ENCODE results near the gene TRMT11. TPM values are rescaled to one million over a fixed set of nuclear protein-coding genes. Genes with fewer than 3 reads are reported as not detected.

The TRMT11 gene
- total RNA-seq, 1 donor from 2014 or later: 25.4 TPM

DNA sequence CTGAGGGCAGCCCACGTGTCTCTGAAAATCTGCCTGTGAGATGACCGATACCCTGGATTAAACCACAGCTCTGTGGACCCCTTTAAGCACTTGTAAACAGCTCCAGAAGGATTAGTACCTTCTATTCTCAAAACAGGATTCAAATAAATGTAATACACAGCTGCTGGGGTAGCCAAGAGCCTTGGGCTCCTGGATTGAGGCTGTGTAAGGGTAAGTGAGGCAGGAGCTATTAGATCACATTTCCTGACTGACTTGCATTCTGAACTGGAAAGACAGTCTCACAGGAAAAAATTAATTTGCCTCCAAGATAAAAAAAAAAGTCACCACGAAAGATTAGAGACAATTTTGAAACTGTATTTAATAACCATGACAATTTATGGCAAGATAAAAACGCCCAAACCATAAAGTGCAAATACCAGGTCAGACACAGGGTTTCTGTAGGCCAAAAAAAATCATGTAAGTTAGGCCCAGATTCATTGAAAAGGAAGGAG, 78.0 kb downstream of the TRMT11 start:
- Mint-ChIP-seq H3K36me3 (ENCODE audit: low read depth) (peaks cover 4% of the 10 kb centered on the region), H3K27ac (no peak overlapping the region), H3K27me3 (ENCODE audit: low read depth) (no peaks in the 10 kb centered on the region), H3K9me3 (no peaks in the 10 kb centered on the region), H3K4me1 (ENCODE audit: low read depth) (no peaks in the 10 kb centered on the region), H3K4me3 (ENCODE audit: low read depth) (no peak overlapping the region)
- intact Hi-C loops (cut with micrococcal nuclease): no loop called here
- DNase-seq (ENCODE audit: low spot score): no peak

DNA sequence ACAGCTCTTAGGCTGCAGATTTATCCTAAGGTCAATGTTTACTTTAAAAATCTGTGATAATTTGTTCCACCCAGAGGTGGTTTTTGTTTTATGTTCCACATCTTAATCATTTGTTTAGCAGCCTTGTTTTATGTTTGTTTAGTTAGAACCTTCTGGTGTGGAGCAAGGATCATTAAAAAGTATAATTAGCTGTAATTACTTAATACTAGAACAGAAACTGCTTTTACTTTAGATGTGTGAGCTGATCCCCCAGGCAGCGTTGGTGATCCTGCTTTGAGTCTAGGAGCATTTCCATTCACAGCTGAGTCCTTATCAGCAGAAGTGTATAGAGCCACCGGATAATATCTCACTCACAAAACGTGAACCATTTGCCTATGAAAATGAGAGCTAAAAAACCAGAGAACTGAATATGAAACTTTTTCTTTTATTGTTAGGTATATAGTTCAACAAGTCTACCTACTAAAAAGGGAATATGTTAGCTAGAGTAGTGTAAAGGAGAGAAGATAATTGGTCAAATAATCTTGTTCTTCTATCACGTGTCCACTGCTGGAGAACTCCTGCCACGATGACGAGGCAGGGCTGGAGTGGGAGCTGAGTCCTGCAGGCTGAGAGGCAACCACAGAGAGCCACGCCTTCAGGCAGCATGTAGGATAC, 78.5 kb downstream of the TRMT11 start:
- peaks cover 4% of the 10 kb centered on the region for H3K36me3 Mint-ChIP-seq (ENCODE audit: low read depth)
- H3K4me1 Mint-ChIP-seq (ENCODE audit: low read depth): no peaks in the 10 kb centered on the region
- H3K9me3 Mint-ChIP-seq: no peaks in the 10 kb centered on the region
- H3K4me3 Mint-ChIP-seq (ENCODE audit: low read depth): no peak overlapping the region
- intact Hi-C loops (cut with micrococcal nuclease): no loop called here
- no peak for DNase-seq (ENCODE audit: low spot score)
- no peak overlapping the region for H3K27ac Mint-ChIP-seq
- no peaks in the 10 kb centered on the region for H3K27me3 Mint-ChIP-seq (ENCODE audit: low read depth)

DNA sequence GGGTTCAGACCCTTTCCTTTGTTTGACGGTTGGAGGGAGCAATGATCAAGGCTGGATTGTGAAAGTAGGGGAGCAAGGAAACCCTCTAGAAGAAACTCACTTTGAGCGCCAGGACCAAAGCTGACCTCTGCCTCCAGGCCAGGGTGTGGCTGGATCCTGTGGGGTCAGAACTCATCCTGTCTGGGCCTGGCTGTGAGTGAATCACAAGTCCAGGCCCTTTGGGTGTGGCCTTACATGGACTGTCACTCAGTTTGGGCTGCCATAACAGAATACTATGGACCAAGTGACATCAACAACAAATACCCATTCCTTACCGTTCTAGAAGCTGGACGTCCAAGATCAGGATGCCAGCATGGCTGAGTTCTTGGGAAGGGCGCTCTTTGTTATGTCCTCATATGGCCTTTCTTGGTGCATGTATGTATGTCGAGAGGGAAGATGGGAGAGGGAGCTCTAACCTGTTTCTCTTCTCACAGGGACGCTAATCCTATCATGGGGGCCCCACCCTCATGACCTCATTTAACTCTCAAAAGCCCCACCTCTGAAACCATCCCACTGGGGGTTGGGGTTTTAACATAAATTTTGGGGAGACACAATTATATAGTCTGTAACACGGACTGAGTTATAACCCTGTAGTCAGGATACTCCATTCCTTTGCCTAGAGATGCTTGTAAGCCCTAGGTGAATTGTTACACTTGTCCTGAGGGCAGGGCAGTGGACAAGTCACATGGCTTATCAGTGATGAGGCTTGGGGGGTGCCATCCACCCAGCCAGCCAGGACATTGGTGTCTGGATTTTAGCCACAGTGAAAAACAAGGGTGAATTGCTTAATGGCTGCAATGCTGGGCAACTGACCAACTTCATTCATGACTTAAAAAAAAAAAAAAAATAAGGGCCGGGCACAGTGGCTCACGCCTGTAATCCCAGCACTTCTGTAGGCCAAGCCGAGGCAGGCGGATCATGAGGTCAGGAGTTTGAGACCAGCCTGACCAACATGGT, 80.0 kb downstream of the TRMT11 start:
- Mint-ChIP-seq H3K27ac (no peak overlapping the region), H3K36me3 (ENCODE audit: low read depth) (no peaks in the 10 kb centered on the region), H3K4me3 (ENCODE audit: low read depth) (no peak overlapping the region), H3K9me3 (no peaks in the 10 kb centered on the region), H3K27me3 (ENCODE audit: low read depth) (no peaks in the 10 kb centered on the region), H3K4me1 (ENCODE audit: low read depth) (no peaks in the 10 kb centered on the region)
- intact Hi-C loops (cut with micrococcal nuclease): no loop called here
- no peak for DNase-seq (ENCODE audit: low spot score)

DNA sequence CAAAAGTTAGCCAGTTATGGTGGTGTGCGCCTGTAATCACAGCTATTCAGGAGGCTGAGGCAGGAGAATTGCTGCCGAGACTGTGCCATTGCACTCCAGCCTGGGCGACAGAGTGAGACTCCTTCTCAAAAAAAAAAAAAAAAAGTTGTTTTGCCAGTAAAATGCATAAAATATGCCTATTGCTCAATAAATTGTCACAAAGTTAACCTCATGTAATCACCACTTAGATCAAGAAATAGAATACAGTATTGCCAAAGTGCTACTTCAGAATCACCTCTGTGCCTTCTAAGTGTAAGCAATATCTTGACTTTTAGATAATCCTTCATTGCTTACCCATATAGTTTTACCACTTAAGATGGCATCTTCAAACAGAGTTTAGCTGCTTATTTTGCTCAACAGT, 80.7 kb downstream of the TRMT11 start:
- Mint-ChIP-seq H3K36me3 (ENCODE audit: low read depth) (no peaks in the 10 kb centered on the region), H3K4me3 (ENCODE audit: low read depth) (no peak overlapping the region), H3K27ac (no peak overlapping the region)

DNA sequence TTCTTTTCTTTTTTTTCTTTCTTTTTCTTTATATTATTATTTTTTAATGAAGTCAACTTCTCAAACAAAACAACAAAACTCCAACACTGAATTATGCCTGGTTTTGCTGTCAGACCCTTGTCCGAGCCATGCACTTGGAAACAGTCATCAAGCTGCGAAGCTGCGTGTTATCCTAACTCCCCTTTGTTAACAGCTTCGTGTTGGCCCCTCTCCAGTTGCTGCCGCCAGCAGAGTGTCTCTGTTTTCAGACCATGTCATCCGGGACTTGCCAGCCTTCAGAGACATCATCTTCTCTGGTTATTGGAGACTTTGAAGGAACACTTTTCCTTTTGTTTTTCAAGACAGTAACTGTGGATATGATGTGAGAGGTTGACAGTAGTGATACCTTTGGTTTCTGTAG, 83.1 kb downstream of the TRMT11 start:
- intact Hi-C loops (cut with micrococcal nuclease): no loop called here
- Mint-ChIP-seq H3K36me3 (ENCODE audit: low read depth) (no peaks in the 10 kb centered on the region), H3K27me3 (ENCODE audit: low read depth) (no peaks in the 10 kb centered on the region), H3K4me1 (ENCODE audit: low read depth) (no peaks in the 10 kb centered on the region), H3K4me3 (ENCODE audit: low read depth) (no peak overlapping the region), H3K9me3 (no peaks in the 10 kb centered on the region), H3K27ac (no peak overlapping the region)
- DNase-seq (ENCODE audit: low spot score): no peak

More for the DNA sequence above, 80.7 kb downstream of the TRMT11 start:
- Mint-ChIP-seq H3K4me1 (ENCODE audit: low read depth) (no peaks in the 10 kb centered on the region), H3K9me3 (no peaks in the 10 kb centered on the region), H3K27me3 (ENCODE audit: low read depth) (no peaks in the 10 kb centered on the region)
- intact Hi-C loops (cut with micrococcal nuclease): no loop called here
- no peak for DNase-seq (ENCODE audit: low spot score)

DNA sequence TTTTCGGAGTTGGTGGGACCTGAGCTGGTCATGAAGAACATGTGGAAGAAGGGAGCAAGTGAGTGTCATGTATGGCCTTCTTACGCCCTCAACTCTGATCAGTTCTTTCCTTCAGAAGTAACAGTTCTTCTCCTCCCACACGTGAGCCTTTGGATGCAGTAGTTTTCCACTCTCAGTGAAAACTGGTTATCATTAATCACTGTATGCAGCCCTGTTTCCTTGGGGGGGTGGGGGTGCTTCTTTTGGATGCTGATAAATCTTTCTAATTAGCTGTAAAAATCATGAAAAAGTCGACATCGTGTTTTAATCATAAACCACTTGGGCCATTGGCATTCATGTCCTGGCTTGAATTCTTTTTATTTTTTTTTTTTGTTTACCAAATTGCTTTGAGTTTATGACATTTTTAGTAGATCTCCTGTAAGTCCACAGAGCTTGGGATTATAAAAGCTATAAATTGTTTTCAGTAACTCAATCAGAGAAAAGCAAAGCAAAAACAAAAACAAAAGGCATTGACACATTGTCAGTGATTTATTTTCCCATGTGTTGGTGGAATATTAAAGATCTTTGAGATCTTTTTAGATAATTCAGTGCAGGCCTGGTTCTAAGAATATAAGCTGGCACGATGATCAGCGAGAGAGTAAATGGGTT, 84.8 kb downstream of the TRMT11 start:
- no peaks in the 10 kb centered on the region for H3K27me3 Mint-ChIP-seq (ENCODE audit: low read depth)
- no peak overlapping the region for H3K4me3 Mint-ChIP-seq (ENCODE audit: low read depth)
- DNase-seq (ENCODE audit: low spot score): no peak
- no peaks in the 10 kb centered on the region for H3K4me1 Mint-ChIP-seq (ENCODE audit: low read depth)
- no peaks in the 10 kb centered on the region for H3K36me3 Mint-ChIP-seq (ENCODE audit: low read depth)
- no peaks in the 10 kb centered on the region for H3K9me3 Mint-ChIP-seq
- intact Hi-C loops (cut with micrococcal nuclease): no loop called here
- H3K27ac Mint-ChIP-seq: no peak overlapping the region

GRCh38 chr6:126072172-126072571, 85.8 kb downstream of the TRMT11 start:
- Mint-ChIP-seq H3K27me3 (ENCODE audit: low read depth) (no peaks in the 10 kb centered on the region), H3K4me1 (ENCODE audit: low read depth) (no peaks in the 10 kb centered on the region), H3K4me3 (ENCODE audit: low read depth) (no peak overlapping the region), H3K27ac (no peak overlapping the region), H3K36me3 (ENCODE audit: low read depth) (no peaks in the 10 kb centered on the region), H3K9me3 (no peaks in the 10 kb centered on the region)
- DNase-seq (ENCODE audit: low spot score): no peak
- intact Hi-C loops (cut with micrococcal nuclease): no loop called here

DNA sequence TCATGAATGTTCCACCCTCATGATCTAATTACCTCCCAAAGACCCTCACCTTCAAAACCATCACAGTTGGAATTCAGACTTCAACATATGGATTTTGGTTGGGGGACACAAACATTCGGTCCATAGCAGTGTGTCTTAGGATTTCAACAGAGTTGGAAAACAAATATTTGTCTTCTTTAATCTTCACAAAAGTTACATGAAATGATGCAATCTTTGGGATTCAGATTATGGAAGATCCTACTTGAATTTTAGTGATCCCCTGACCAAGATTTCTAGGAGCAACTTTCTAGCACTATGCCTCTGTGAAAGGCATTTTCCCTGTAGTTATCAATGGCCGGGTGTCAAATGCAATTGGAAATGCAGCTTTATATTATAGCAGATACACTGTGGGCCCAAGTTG, 86.5 kb downstream of the TRMT11 start:
- Mint-ChIP-seq H3K9me3 (no peaks in the 10 kb centered on the region), H3K36me3 (ENCODE audit: low read depth) (no peaks in the 10 kb centered on the region), H3K27ac (no peak overlapping the region), H3K4me1 (ENCODE audit: low read depth) (no peaks in the 10 kb centered on the region), H3K27me3 (ENCODE audit: low read depth) (no peaks in the 10 kb centered on the region), H3K4me3 (ENCODE audit: low read depth) (no peak overlapping the region)
- DNase-seq (ENCODE audit: low spot score): no peak
- intact Hi-C loops (cut with micrococcal nuclease): no loop called here

DNA sequence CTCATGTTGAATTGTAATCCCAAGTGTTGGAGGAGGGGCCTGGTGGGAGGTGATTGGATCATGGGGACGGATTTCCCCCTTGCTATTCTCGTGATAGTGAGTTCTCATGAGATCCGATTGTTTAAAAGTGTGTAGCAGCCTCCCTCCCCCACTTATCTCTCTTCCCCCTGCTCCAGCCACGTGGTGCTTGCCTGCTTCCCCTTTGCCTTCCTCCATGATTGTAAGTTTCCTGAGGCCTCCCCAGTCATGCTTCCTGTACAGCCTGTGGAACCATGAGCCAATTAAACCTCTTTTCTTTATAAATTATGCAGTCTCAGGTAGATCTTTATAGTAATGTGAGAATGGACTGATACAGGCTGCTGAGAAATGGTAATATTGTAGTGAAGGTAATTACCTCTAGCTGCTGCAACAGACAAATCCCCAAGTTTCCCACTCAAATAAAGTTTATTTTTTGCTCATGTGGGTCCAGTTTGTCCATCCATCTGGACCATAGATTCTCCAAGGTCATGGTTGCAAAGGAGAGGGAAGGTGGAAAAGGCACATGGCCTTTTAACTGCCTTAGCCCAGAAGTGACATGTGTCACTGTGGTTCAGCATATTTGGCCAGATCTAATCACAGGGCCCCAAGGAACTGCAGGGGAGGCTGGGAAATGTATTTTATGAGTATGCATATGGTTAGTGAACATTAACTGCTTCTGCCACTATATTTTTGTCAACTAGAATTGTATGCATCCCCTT, 89.2 kb downstream of the TRMT11 start:
- Mint-ChIP-seq H3K36me3 (ENCODE audit: low read depth) (no peaks in the 10 kb centered on the region), H3K9me3 (no peaks in the 10 kb centered on the region), H3K27ac (no peak overlapping the region), H3K27me3 (ENCODE audit: low read depth) (no peaks in the 10 kb centered on the region), H3K4me1 (ENCODE audit: low read depth) (no peaks in the 10 kb centered on the region), H3K4me3 (ENCODE audit: low read depth) (no peak overlapping the region)
- no peak for DNase-seq (ENCODE audit: low spot score)
- intact Hi-C loops (cut with micrococcal nuclease): no loop called here

DNA sequence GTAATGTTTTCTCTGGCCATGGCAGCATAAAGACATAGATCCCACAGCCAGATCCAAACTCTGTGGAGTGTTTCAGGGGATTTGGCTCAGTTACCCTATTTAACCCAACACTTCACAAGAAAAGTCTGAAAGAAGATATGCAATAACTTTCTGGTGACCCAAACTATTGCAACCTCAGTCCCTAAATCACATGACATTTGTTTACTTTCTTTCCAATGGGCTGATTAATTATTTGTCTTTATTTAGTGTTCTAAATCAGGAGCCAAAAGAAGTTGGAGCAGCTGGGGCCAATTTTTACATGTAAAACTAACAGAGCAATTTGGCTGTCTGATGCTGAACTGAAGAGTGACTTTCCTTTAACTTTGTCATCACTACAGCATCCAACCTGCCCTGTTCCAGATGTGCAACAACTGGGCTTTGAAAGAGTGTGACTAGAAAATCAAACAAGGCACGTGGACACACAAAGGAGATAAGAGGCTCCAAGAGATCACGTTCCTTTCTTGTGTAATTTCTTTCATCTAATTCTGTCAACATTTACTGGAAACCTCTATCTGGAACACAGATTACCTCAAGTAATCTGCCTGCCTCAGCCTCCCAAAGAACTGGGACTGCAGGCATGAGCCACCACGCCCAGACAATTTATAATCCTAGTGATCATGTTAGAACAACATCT, 90.8 kb downstream of the TRMT11 start:
- intact Hi-C loops (cut with micrococcal nuclease): no loop called here
- no peaks in the 10 kb centered on the region for H3K27me3 Mint-ChIP-seq (ENCODE audit: low read depth)
- DNase-seq (ENCODE audit: low spot score): no peak
- H3K4me3 Mint-ChIP-seq (ENCODE audit: low read depth): no peak overlapping the region
- H3K27ac Mint-ChIP-seq: no peak overlapping the region
- no peaks in the 10 kb centered on the region for H3K9me3 Mint-ChIP-seq
- no peaks in the 10 kb centered on the region for H3K4me1 Mint-ChIP-seq (ENCODE audit: low read depth)
- no peaks in the 10 kb centered on the region for H3K36me3 Mint-ChIP-seq (ENCODE audit: low read depth)

GRCh38 chr6:126077810-126078776, 91.8 kb downstream of the TRMT11 start:
- H3K27ac Mint-ChIP-seq: no peak overlapping the region
- H3K27me3 Mint-ChIP-seq (ENCODE audit: low read depth): no peaks in the 10 kb centered on the region
- DNase-seq (ENCODE audit: low spot score): no peak
- H3K4me3 Mint-ChIP-seq (ENCODE audit: low read depth): no peak overlapping the region
- intact Hi-C loops (cut with micrococcal nuclease): no loop called here
- no peaks in the 10 kb centered on the region for H3K36me3 Mint-ChIP-seq (ENCODE audit: low read depth)
- H3K9me3 Mint-ChIP-seq: no peaks in the 10 kb centered on the region
- H3K4me1 Mint-ChIP-seq (ENCODE audit: low read depth): no peaks in the 10 kb centered on the region
